ENCODE data around the gene AGAP3. TPM values are rescaled to one million over a fixed set of nuclear protein-coding genes. Genes with fewer than 3 reads are reported as not detected.

Gene AGAP3
- total and polyA plus RNA-seq, 2 of the 4 experiments (the other 2 are of a cell fraction): 35.3 to 93.9 TPM

GRCh38 chr7:151191544-151191943, 105.3 kb downstream of the AGAP3 start:
- no peak overlapping the region for H2BK120ac ChIP-seq (ENCODE audit: low read depth, low read length)
- CTCF ChIA-PET: no interaction called here
- no peak overlapping the region for H3K4me2 ChIP-seq (ENCODE audit: low read depth, low read length)
- no peak overlapping the region for H2AFZ ChIP-seq (replicated peaks; ENCODE audit: low read length, poor library complexity)
- H4K8ac ChIP-seq (ENCODE audit: low read depth in 2 of 2, low read length in 2 of 2): no peak overlapping the region
- no peaks in the 10 kb centered on the region for H4K20me1 ChIP-seq (ENCODE audit: insufficient read depth, low read length)
- H3K9me1 ChIP-seq (ENCODE audit: insufficient read depth, low read length): no peaks in the 10 kb centered on the region
- intact Hi-C loops (cut with micrococcal nuclease): no loop called here
- no peaks in the 10 kb centered on the region for H3K4me1 ChIP-seq (ENCODE audit: control insufficient read depth, insufficient read depth, low read length)
- H3K79me1 ChIP-seq (ENCODE audit: low read depth in 1 of 2, low read length in 2 of 2): no peaks in the 10 kb centered on the region
- no peak overlapping the region for H3K4ac ChIP-seq (ENCODE audit: low read depth, low read length)
- no peak overlapping the region for H2BK5ac ChIP-seq (ENCODE audit: low read depth, low read length, poor library complexity, severe bottlenecking)
- no peak overlapping the region for H2BK20ac ChIP-seq (ENCODE audit: low read depth, low read length)
- no peak overlapping the region for H3K56ac ChIP-seq (ENCODE audit: extremely low read depth, insufficient read depth, low read length)
- peaks cover 88% of the 10 kb centered on the region for H3K27me3 ChIP-seq (ENCODE audit: control insufficient read depth, insufficient read depth, low read length)
- DNase-seq (no peak), ATAC-seq (ENCODE audit: low read depth) (no peak)
- no TSS peak for BruUV-seq (replicated peaks)
- H3K18ac ChIP-seq (ENCODE audit: low read depth, low read length): no peak overlapping the region
- H3K9me3 ChIP-seq (ENCODE audit: control insufficient read depth, insufficient read depth, low read length): no peaks in the 10 kb centered on the region
- POLR2A ChIA-PET (ENCODE audit: unreplicated experiment): no interaction called here
- no peaks in the 10 kb centered on the region for H3K36me3 ChIP-seq (ENCODE audit: control insufficient read depth, insufficient read depth, low read length)
- in situ Hi-C loops (cut with MboI; ENCODE audit: low sequenced_read_pairs): no loop called here
- no peak overlapping the region for H3K14ac ChIP-seq (replicated peaks; ENCODE audit: low read depth, low read length)
- H3K4me3 ChIP-seq (ENCODE audit: insufficient read depth, low read depth, low read length): no peak overlapping the region
- H3K23ac ChIP-seq (ENCODE audit: low read depth, low read length): no peak overlapping the region
- no peak overlapping the region for H3K27ac ChIP-seq (ENCODE audit: insufficient read depth, low read length)
- no peak overlapping the region for H4K91ac ChIP-seq (ENCODE audit: insufficient read depth, low read depth, low read length)
- H2AK5ac ChIP-seq (ENCODE audit: low read depth, low read length): no peak overlapping the region
- no peak overlapping the region for H2AK9ac ChIP-seq (replicated peaks; ENCODE audit: low read depth, low read length, poor library complexity)
- dilution Hi-C loops (cut with HindIII; ENCODE audit: low sequenced_read_pairs, unreplicated experiment): no loop called here
- TF ChIP-seq ELK1 (IDR thresholded peaks at IDR 0.05; ENCODE audit: borderline replicate concordance, low read depth, low read length) (no peak), RCOR1 (IDR thresholded peaks at IDR 0.05; ENCODE audit: insufficient replicate concordance, low read length) (no peak), CTCF (conservative IDR thresholded peaks at IDR 0.05; ENCODE audit: low read depth, low read length) (no peak), CHD1 (IDR thresholded peaks at IDR 0.05; ENCODE audit: low read depth, low read length) (no peak), SMC3 (IDR thresholded peaks at IDR 0.05; ENCODE audit: low read depth, low read length) (no peak), MAFK (IDR thresholded peaks at IDR 0.05; ENCODE audit: low read depth, low read length) (no peak), USF2 (IDR thresholded peaks at IDR 0.05; ENCODE audit: low read depth, low read length) (no peak), RAD21 (IDR thresholded peaks at IDR 0.05; ENCODE audit: low read length) (no peak), BHLHE40 (IDR thresholded peaks at IDR 0.05; ENCODE audit: low read depth, low read length) (no peak), MXI1 (IDR thresholded peaks at IDR 0.05; ENCODE audit: borderline replicate concordance, low read depth, low read length) (no peak), NFE2L2 (IDR thresholded peaks at IDR 0.05; ENCODE audit: low read depth, low read length) (no peak), POLR2A (IDR thresholded peaks at IDR 0.05; ENCODE audit: low read depth, low read length) (no peak), FOS (IDR thresholded peaks at IDR 0.05; ENCODE audit: low read depth, low read length) (no peak), RFX5 (IDR thresholded peaks at IDR 0.05; ENCODE audit: low read depth, low read length) (no peak), CEBPB (IDR thresholded peaks at IDR 0.05; ENCODE audit: low read depth, low read length) (no peak), MAZ (IDR thresholded peaks at IDR 0.05; ENCODE audit: borderline replicate concordance, low read depth, low read length) (no peak)
- no peak overlapping the region for H2BK15ac ChIP-seq (ENCODE audit: low read depth, low read length)
- 69% methylated on average over 9 of the region's 12 CpGs; no CpG with 5 or more reads in 1 of the 2 experiments for WGBS, 2 experiments (ENCODE audit: extremely low coverage in 2 of 2, insufficient read length in 1 of 2)
- no peak overlapping the region for H3K9ac ChIP-seq (ENCODE audit: low read depth, low read length)
- no peak overlapping the region for H4K5ac ChIP-seq (ENCODE audit: low read depth, low read length)
